CD4-positive, alpha-beta T cell treated with Interleukin-17A for 4 hours (primary cell): ENCODE measurements around the gene DLGAP4.

Experiments
- DNase-seq: peaks from one replicate; pipeline ENCODE4 v3.0.0-alpha.2; 2020; ENCODE audit warnings: mixed read lengths

The DLGAP4 gene

DNA sequence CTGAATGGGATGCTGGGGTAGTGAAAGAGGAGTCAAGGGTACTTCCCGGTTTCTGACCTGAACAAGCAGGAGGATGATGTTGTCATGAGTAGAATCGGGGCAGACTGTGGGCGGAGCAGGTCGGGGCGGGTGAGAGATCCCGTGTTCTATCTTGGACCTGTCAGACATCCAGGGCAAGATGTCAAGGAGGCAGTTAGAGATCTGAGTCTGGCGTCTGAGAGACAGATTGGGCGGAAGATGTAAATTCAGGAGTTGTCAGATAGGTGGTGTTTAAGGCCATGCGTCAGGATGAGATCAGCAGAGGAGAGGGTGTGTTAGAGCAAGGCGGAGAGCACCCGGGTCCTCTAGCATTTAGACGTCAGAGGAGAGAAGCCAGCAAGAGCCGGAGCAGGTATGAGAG lies 115.5 kb downstream of the DLGAP4 start:
- DNase-seq = no peak

DNA sequence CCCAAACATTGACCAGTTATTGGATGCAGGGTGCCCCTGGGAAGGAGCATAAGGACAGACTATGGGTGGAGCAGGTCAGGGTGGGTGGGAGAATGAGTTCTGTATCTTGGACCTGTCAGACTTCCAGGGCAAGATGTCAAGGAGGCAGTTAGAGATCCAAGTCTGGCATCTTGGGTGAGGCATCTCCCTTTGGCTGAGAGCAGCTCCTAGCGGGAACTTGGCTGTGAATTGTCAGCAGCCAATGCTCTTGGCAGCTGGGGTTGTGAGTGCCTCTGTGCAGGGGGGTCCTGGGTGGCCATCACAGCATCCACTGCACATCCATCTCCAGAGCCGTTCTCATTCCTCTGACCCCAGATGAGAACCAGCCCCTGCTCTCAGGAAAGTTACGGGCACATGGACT lies 118.2 kb downstream of the DLGAP4 start:
- DNase-seq = no peak

DNA sequence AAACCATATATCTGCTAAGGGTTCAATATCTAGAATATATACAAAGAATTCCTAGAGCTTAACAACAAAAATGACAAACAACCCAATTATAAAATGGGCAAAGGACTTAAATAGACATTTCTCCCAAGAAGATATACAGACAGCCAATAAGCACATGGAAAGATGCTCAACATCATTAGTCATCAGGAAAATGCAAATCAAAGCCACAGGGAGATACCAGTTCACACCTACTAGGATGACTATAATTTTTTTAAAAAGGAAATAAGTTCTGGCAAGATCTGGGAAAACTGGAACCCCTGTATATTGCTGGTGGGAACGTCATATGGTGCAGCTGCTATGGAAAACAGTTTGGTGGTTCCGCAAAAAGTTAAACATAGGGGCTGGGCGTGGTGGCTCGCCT lies 119.0 kb downstream of the DLGAP4 start:
- no peak for DNase-seq

- DNase-seq = no peak
Measured at GRCh38 chr20:36431604-36432003, 125.5 kb downstream of the DLGAP4 start.

- DNase-seq = no peak
Measured at GRCh38 chr20:36432096-36432495, 126.0 kb downstream of the DLGAP4 start.

GRCh38 chr20:36434383-36434782 lies 128.2 kb downstream of the DLGAP4 start:
- no peak for DNase-seq

GRCh38 chr20:36435124-36435523 lies 129.0 kb downstream of the DLGAP4 start:
- DNase-seq = no peak

DNA sequence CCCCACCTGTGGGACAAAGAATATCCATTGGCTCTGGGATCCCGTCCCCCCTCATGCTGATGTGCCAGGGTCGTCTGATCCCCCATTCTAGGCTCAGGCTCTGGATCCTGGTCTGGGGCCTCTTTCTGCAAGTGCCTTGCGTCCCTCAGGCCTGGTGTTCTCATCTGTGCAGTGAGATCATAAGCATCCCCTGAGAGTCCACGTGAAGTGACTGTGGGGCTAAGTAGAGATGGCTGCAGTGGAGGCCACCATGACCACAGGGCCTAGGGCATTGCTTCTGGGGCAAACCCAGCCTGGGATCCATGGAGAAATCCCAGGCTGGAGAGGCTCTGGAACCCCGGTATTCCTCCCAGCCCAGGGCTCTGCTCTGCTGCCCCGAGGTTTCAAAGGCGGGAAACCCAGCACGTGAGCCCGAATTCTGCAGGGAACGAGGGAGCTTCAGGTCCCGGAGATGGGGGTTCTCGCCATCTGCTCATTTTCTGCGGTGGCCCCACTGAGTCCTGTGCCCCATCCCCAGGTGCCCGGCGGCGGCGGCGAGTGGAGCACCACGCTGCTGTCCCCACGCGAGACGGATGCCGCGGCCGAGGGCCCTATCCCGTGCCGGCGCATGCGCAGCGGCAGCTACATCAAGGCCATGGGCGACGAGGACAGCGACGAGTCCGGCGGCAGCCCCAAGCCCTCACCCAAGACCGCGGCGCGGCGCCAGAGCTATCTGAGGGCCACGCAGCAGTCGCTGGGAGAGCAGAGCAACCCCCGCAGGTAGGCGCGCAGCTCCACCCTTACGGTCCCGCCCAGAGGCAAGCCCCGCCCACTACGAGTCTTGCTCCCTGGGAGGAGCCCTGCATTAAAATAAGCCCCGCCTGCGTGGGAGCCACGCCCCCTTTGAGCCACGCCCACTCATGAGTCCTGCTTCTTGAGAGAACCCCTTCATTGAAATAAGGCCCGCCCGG lies 129.7 kb downstream of the DLGAP4 start:
- peak; percentile 92 for DNase-seq

DNA sequence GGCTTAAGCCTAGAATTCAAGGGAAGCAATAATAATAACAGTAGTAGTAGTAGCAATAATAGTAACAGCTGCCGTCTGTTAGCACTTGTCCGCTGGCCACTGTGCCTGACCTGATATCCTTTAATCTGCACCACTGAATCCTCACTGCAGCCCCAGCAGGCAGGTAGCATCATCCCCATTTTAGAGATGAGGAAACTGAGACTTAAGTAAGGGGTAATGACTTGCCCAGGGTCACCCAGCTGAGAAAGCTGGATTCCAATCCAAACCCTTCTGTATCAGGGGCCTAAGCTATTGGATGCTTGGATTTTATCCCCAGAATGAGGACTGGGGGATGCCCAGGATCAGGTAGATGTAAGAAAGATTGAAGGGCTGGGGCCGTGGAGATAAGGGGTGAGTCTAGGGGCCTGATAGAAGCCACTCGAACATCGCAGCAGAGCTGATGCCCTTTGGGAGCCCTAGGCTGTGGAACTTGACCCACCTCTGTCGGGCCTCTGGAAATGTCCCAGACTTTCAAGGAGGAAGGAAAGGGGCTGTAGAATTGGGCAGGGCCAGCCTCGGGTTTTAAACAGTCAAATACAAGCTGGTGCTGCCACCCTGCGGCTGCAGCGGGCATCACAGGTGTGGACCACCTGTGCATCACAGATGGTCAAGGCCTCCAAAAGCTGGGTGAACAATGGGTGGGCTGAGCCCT lies 133.0 kb downstream of the DLGAP4 start:
- peak; percentile 77 for DNase-seq

DNA sequence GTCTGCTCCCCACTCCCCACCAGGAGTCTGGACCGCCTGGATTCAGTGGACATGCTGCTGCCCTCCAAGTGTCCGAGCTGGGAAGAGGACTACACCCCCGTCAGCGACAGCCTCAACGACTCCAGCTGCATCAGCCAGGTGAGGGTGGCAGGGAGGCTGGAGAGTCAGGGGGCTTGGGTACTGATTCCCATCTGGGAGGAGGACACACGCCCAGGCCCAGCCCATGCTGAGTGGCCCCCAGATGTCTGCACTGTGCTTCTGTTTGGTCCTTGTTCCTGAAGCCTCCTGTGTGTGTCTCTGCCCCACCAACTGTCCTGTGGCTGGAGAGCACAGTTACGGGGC lies 133.6 kb downstream of the DLGAP4 start:
- DNase-seq = no peak

GRCh38 chr20:36440370-36441026 lies 134.4 kb downstream of the DLGAP4 start:
- DNase-seq = no peak

- DNase-seq = no peak
Measured at GRCh38 chr20:36441027-36441414, 134.9 kb downstream of the DLGAP4 start.

DNA sequence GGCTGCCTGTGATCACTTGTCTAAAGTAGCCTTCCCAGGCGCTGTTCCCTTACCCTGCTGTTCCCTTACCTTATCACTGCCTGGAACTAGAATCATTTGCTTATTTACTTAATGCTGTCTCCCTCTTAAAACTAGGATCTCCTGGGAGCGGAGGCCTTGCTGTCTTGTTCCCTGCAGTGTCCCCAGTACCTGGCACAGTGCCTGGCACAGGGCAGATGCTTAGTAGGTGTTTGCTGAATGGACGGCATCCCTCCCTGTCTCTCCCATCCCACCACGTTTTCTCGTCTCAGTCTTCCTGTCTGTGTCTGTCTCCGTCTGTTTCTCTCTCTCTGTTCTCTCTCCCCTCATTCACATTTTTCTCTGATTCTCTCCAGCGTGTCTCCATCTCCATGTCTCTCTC lies 135.3 kb downstream of the DLGAP4 start:
- no peak for DNase-seq

GRCh38 chr20:36445847-36446246 lies 139.7 kb downstream of the DLGAP4 start:
- DNase-seq = no peak

GRCh38 chr20:36446557-36446956 lies 140.4 kb downstream of the DLGAP4 start:
- DNase-seq = no peak

- no peak for DNase-seq
Measured at GRCh38 chr20:36447101-36447500, 141.0 kb downstream of the DLGAP4 start.

DNA sequence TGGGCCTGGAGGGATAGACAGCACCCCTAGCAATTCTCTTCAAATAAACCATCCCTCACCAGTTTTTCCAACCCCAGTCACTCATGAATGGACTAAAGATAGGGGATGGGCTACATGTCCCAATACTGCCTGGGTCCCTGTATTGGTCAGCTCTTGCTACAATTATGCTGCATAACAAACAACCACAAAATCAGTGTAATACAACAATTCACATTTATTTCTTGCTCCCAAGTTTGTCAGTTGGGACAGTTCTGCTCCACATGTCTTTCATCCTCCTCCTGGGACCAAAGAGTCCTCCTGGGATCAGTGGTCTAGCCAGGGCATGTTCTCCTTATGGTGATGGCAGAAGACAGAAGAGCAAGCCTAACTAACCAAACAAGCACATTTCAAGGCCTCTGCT lies 143.5 kb downstream of the DLGAP4 start:
- DNase-seq = no peak

- no peak for DNase-seq
Measured at GRCh38 chr20:36454332-36454697, 148.2 kb downstream of the DLGAP4 start.

GRCh38 chr20:36454698-36455427 lies 148.7 kb downstream of the DLGAP4 start:
- DNase-seq = no peak

DNA sequence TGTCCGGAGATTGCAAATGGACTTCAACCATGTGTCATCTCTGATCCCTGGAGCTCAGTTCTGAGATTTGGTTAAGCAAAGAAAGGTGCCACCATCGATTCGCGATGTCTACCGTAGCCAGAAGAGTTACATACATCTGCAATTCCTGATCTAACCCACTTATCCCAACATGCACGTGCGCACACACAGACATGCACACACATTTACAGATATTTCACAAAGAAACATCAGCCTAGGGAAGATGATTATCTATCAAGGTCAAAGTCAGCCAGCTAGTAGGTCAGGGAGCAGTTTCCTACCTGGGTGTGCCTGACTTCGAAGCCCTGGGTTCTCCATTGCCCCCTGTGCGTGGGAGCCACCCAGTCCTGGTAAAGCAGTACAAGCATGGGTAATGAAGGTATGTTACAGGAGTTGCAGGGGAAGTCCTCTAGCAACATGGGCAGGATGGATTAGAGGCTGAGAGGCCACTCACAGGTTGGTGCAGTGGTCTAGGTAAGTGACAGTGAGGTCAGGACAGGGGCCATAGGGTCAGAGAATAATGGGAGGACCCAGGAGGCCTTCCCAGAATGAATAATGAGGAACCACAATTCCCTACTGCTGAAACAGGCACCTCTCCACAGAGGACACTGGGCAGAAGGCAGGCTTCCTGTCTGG lies 150.0 kb downstream of the DLGAP4 start:
- no peak for DNase-seq

DNA sequence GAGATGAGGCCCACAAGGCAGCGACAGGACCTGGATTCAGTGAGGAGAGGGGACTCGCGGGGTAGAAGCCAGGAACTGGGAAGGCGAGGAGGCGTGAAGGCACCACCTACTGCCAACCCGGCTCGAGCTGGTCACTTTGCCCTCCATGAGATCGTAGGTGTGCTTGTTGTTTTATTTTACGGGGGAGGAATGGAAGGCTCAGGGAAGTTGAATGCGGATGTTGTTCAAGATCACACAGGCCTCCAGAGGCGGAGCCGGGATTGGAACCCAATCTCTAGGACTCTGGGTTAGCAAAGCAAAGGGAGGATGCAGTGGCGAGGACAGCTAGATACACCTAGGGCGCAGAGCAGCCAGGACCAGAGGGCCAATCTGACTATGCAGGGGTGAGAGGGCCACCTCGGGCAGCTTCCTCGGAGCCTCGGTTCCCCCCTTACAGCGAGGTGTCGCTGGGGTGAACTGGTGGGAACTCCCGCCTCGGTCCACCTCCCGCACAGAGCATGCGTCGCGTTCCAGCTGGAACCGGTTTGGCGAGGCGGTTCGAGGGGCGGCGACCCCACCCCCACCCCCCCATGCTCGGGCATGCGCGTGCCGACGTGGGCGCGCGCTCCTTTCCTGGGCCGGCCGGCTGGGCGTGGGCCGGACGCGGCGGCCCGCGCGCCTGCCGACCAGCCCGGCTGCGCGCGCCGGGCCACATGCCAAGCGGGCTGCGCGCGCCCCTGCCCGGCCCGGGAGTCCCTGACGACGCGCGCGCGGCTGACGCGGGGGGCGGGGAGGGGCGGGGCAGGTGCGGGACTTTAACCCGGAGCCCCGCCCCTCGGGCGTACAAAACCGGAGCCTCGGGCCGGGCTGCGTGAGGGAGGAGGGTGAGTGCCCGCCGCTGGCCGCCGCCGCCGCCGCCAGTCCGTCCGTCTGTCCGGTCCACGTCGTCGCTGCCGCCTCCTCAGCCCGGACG lies 154.8 kb downstream of the DLGAP4 start:
- peak; percentile 97 for DNase-seq
